HG03460 (cell line): ENCODE results near the gene KRTAP22-1.

Experiments used
- ATAC-seq: cut with Tn5 transposase; IDR thresholded peaks from one replicate; pipeline ENCODE4 v1.9.1; 2021; ENCODE audit not compliant: unreplicated experiment

The KRTAP22-1 gene

GRCh38 chr21:30600787-30601186 lies at the start of gene KRTAP22-1:
KRTAP22-1 (plus strand) TSS chr21:30601087.
- ATAC-seq: no peak

- ATAC-seq: no peak
These were observed 48.1 kb upstream of the KRTAP22-1 start for GRCh38 chr21:30552782-30553181.

GRCh38 chr21:30555095-30555494 lies 45.8 kb upstream of the KRTAP22-1 start:
- ATAC-seq: no peak

GRCh38 chr21:30561264-30561895 lies 39.5 kb upstream of the KRTAP22-1 start, which contains the start of gene KRTAP19-7:
KRTAP19-7 (minus strand) TSS chr21:30561314; CDS start chr21:30561289, 25 bp downstream.
- ATAC-seq: no peak

- ATAC-seq: no peak
These were observed 38.9 kb upstream of the KRTAP22-1 start for GRCh38 chr21:30561957-30562356.

GRCh38 chr21:30563072-30563471 lies 37.8 kb upstream of the KRTAP22-1 start:
- ATAC-seq: no peak

- ATAC-seq: no peak
These were observed 37.3 kb upstream of the KRTAP22-1 start for GRCh38 chr21:30563630-30564029.

GRCh38 chr21:30567617-30568016 lies 33.3 kb upstream of the KRTAP22-1 start:
- ATAC-seq: no peak

GRCh38 chr21:30577766-30578165 lies 23.1 kb upstream of the KRTAP22-1 start:
- no peak for ATAC-seq

GRCh38 chr21:30579346-30579745 lies 21.5 kb upstream of the KRTAP22-1 start:
- ATAC-seq: no peak

- ATAC-seq: no peak
These were observed 20.8 kb upstream of the KRTAP22-1 start for GRCh38 chr21:30580132-30580531.

GRCh38 chr21:30582870-30583269 lies 18.0 kb upstream of the KRTAP22-1 start:
- ATAC-seq: no peak

- no peak for ATAC-seq
These were observed 10.6 kb upstream of the KRTAP22-1 start, which contains the start of gene KRTAP22-2 for GRCh38 chr21:30590297-30590696. KRTAP22-2 (minus strand) TSS chr21:30590397.

GRCh38 chr21:30592140-30592539 lies 8.7 kb upstream of the KRTAP22-1 start, which contains the start of gene KRTAP6-3:
KRTAP6-3 (plus strand) TSS chr21:30592440; CDS start chr21:30592446, 6 bp downstream.
- ATAC-seq: no peak

- no peak for ATAC-seq
These were observed 2.1 kb upstream of the KRTAP22-1 start, which contains the start of gene KRTAP6-2 for GRCh38 chr21:30598802-30599201. KRTAP6-2 (minus strand) TSS chr21:30598902; CDS start chr21:30598874, 28 bp downstream.

- ATAC-seq: no peak
These were observed 5.1 kb downstream of the KRTAP22-1 start for GRCh38 chr21:30605968-30606367.

GRCh38 chr21:30612132-30612531 lies 11.2 kb downstream of the KRTAP22-1 start:
- ATAC-seq: no peak

GRCh38 chr21:30613836-30614235 lies 12.9 kb downstream of the KRTAP22-1 start, which contains the start of gene KRTAP6-1:
KRTAP6-1 (minus strand) TSS chr21:30613930; CDS start chr21:30613904, 26 bp downstream.
- no peak for ATAC-seq

GRCh38 chr21:30615199-30615598 lies 14.3 kb downstream of the KRTAP22-1 start:
- ATAC-seq: no peak

- no peak for ATAC-seq
These were observed 15.2 kb downstream of the KRTAP22-1 start, which contains the start of gene KRTAP20-1 for GRCh38 chr21:30616125-30616524. KRTAP20-1 (plus strand) TSS chr21:30616425; CDS start chr21:30616455, 30 bp downstream.

GRCh38 chr21:30620080-30620479 lies 19.2 kb downstream of the KRTAP22-1 start:
- ATAC-seq: no peak

- ATAC-seq: no peak
These were observed 19.6 kb downstream of the KRTAP22-1 start, which contains the start of gene KRTAP20-4 for GRCh38 chr21:30620522-30620921. KRTAP20-4 (plus strand) TSS chr21:30620627.
